Body of pancreas (tissue), 4 donors: ENCODE measurements around the gene XPO6. TPM values are rescaled to one million over a fixed set of nuclear protein-coding genes. Genes with fewer than 3 reads are reported as not detected.

Experiments used
- ATAC-seq: fragments of 150-250 bp; one replicate; pipeline ENCODE4 v1.9.1; 2016
- DNase-seq, 4 donors: peaks; one replicate each; pipeline ENCODE4 v3.0.0-alpha.2; 2019
- H3K27ac ChIP-seq, 4 donors: fragments of 200-600 bp; sonication (generic); 1 replicate in 3 of 4; 2 replicates in 1 of 4; pipeline versions ENCODE4 v1.5.1 to v1.6.1; 2016 to 2019; ENCODE audit warnings: mild to moderate bottlenecking in 1 of 4, mixed read lengths in 1 of 4, moderate library complexity in 1 of 4
- H3K27me3 ChIP-seq, 2 donors: fragments of 200-600 bp; sonication (generic); one replicate each; pipeline ENCODE4 v1.6.0; 2016; ENCODE audit warnings: mild to moderate bottlenecking in 1 of 2
- H3K36me3 ChIP-seq, 2 donors: fragments of 200-600 bp; sonication (generic); replicated peaks in 1 of 2; 2 replicates each; pipeline ENCODE4 v1.5.1; 2016; ENCODE audit warnings: low read depth in 2 of 2; ENCODE audit not compliant: insufficient read depth in 1 of 2
- H3K4me1 ChIP-seq: fragments of 200-600 bp; sonication (generic); one replicate; pipeline ENCODE4 v1.6.0; 2016
- H3K4me3 ChIP-seq, 2 donors: fragments of 200-600 bp; sonication (generic); 1 replicate in 1 of 2; 2 replicates in 1 of 2; pipeline ENCODE4 v1.5.1; 2016 to 2019
- H3K9me3 ChIP-seq, 3 donors: fragments of 200-600 bp; sonication (generic); 1 replicate in 2 of 3; 2 replicates in 1 of 3; pipeline ENCODE4 v1.5.1; 2016
- POLR2A ChIP-seq, 3 donors: fragments of 450-650 bp; IDR thresholded peaks; one replicate each; pipeline ENCODE4 v1.6.1; 2016; ENCODE audit warnings: antibody characterized with exemption in 3 of 3, mild to moderate bottlenecking in 2 of 3
- WGBS, 2 donors: methylation state at CpG; one replicate each; pipeline ENCODE4 v1.1.5; 2017; 5-methylcytosine and 5-hydroxymethylcytosine counted together
- intact Hi-C: fragments of 100-400 bp; cut with DNase I; formaldehyde crosslinking; loops from one replicate; pipeline ENCODE4 v1.15.1; 2023
- small RNA-seq: library from RNA; depleted of rRNA; stranded (forward); fragments of <200 nt; gene quantifications from one replicate; pipeline ENCODE3, GENCODE V24; 2016
- total RNA-seq, 2 donors: library from RNA; depleted of rRNA; stranded (reverse); fragments of >200 nt; gene quantifications; one replicate each; pipeline ENCODE4 v1.1.0, GENCODE V29; 2016
- TF ChIP-seq, protein P1 (sequence below), 7 experiments: fragments of 450-650 bp in 4 of 7; fragments of 200-600 bp in 3 of 7; sonication (generic) in 3 of 7; IDR thresholded peaks; one replicate each; pipeline ENCODE4 v1.5.1; 2016 to 2019; ENCODE audit warnings: antibody characterized with exemption in 7 of 7

The XPO6 gene
- total RNA-seq, 2 donors from 2014 or later: 54.7 to 103 TPM

GRCh38 chr16:28051486-28051885 is 160.3 kb downstream of the XPO6 start:
- WGBS, 2 donors: 71 to 76% methylated on average over 7 of the region's 7 CpGs
- H3K27ac ChIP-seq: no peak overlapping the region
- no peaks in the 10 kb centered on the region for H3K27me3 ChIP-seq
- H3K36me3 ChIP-seq: no peaks in the 10 kb centered on the region
- H3K4me1 ChIP-seq: no peaks in the 10 kb centered on the region
- TF ChIP-seq, protein P1, sequence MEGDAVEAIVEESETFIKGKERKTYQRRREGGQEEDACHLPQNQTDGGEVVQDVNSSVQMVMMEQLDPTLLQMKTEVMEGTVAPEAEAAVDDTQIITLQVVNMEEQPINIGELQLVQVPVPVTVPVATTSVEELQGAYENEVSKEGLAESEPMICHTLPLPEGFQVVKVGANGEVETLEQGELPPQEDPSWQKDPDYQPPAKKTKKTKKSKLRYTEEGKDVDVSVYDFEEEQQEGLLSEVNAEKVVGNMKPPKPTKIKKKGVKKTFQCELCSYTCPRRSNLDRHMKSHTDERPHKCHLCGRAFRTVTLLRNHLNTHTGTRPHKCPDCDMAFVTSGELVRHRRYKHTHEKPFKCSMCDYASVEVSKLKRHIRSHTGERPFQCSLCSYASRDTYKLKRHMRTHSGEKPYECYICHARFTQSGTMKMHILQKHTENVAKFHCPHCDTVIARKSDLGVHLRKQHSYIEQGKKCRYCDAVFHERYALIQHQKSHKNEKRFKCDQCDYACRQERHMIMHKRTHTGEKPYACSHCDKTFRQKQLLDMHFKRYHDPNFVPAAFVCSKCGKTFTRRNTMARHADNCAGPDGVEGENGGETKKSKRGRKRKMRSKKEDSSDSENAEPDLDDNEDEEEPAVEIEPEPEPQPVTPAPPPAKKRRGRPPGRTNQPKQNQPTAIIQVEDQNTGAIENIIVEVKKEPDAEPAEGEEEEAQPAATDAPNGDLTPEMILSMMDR (IDR thresholded peaks at IDR 0.05): no peak
- TF ChIP-seq POLR2A (IDR thresholded peaks at IDR 0.05): no peak
- intact Hi-C loops: no loop called here
- H3K9me3 ChIP-seq: peaks cover 0 to 5% (median 0%) of the 10 kb centered on the region in 3 donors
- ATAC-seq (no peak), DNase-seq (no peak)
- H3K4me3 ChIP-seq: no peak overlapping the region

Small RNA genes lying within 50 kb of the gene (small RNA-seq; reads per million reads assigned to genes)
- gene RF00402 (not detected), gene RNY1P10 (not detected)

Other genes starting within 250 kb of the XPO6 start
- gene GSG1L, start 148.3 kb downstream of the XPO6 start, total RNA-seq: not detected
- 1 to 10 TPM; 1.3 to 2.6 TPM for gene SBK1, start 80.6 kb upstream of the XPO6 start, total RNA-seq
- gene NPIPB6, start 151.5 kb upstream of the XPO6 start, total RNA-seq: 10 to 100 TPM in 1 of 2 donors, not detected in 1; 13.8 TPM
- gene EIF3CL, start 191.9 kb upstream of the XPO6 start, total RNA-seq: 100 to 1,000 TPM in 1 of 2 donors, 10 to 100 TPM in 1; 94.2 to 157 TPM